GM18508 (cell line): ENCODE measurements around the gene PPOX.

Experiments
- ATAC-seq: cut with Tn5 transposase; IDR thresholded peaks from one replicate; pipeline ENCODE4 v1.9.1; 2021; ENCODE audit warnings: moderate number of reproducible peaks; ENCODE audit not compliant: insufficient read depth, unreplicated experiment

Gene PPOX

DNA sequence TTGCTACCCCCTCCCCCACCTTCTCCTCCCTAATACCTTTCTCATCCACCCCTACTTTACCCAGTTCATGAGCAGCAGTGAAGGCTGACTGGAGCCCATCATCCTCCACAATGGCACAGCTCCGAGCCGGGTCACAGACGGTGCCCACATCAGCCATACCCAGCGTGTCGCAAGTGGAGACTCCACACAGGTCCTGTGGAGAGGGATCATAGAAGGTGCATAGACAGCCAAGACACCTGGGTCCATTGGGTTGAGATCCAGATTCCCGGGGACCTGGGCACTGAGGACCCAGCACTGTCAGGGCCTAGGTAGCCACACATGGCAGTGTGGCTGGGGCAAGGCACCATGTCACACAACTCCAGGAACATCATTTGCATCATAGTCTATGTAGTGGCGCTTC lies 29.9 kb downstream of the PPOX start:
- no peak for ATAC-seq

DNA sequence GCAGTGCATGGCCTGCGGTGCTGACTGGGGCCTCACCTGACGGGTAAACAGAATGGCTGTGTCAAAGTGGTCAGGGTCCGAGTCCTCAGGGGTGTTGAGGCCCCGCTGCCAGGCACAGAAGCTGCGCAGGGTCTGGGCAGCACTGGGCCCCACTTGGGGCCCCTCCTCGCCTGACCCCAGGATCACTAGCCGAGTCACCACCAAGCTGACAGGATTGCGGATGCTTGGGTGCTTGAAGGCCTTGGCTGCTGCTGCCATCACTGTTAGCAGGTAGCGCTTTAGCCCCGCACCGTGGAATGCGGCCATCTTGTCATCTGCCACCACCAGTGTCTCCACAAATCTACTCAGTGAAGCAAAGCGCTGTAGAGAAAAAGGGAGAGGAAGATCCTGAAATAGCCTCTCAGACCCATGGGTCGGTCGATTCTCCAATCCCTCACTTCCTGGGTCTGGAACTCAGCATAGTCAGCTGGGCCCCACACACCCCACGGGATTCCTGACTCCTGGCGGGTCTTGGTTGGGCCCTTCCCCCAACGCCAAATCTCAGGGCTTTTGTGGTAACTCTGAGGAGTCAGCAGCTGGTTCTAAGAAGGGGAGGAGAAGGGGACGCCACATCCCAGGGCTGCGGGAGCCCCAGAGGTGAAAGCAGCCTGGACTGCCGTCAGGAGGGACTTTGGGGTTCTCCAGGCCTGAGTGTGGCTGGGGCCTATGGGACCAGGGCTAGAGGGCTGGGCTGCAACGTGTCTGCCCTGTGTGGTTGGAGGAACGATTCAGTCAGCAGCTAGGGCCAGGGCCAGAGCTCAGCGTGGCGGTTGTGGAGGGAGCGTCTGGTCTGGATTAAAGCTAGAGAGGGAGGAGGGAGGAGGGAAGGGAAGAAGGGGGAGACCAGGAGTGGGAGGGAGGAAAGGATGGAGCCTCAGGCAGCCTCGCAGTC lies 30.6 kb downstream of the PPOX start:
- ATAC-seq, result no peak

DNA sequence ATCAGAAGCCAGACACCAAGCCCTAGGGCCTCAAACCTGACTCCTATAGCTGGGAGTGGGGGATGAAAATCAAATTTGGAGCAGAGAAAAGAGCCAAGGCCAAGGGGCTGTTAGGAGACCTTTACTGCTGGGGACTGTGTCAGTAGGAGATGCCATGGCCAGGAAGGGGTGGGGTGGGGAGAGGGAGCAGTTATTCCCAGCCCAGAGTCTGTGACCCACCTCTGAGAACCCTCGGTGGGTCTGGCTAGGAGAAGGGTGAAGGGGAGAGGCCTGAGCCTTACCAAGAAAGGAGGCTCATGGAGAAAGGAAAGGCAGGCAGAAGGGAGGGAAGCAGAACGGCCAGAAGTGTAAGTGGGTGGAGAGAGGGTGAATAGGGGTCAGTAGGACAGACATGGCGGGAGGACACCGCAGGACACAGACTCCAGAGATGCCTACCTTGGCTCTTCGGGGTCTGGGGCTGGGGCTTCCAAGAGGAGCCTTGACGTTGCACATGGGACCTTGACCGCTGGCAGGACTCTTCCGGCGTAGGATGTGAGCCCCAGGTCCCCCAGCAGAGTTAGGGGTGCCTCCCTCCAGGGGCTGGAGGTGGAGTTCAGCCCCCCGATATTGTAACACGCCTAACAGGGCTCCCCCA lies 31.5 kb downstream of the PPOX start:
- ATAC-seq, result no peak

DNA sequence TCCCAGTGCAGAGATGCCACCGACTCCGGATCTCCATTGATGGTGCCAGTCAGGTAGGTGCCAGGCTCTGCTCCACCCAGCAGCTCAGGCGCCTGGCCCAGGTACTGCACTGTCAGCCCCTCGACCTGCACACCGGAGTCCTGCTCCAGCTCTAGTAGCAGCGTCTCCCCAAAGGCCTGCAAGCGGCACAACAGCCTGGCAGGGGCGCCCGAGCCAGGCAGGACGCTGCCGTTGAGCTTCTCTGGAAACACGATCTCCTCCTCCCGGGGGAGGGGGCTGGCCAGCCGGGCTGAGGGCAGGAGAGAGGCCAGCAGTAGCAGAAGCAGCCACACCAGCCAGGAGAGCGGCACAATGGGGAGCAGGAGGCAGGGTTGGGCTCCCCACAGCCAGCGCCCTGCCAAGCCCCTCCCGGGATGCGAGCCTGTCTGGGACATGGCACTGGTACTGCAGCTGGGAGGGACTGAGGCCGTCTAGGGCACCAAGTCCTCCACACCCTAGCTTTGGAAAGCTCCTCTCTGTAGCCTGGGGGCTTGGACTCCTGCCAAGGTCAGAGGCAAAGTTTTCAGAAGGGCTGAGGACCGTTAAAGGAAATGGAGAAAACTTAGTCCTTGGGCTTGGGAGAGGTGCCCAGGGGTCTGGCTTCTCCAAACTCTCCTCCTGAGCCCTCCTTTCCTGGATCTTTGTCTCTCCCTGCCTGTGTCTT lies 32.1 kb downstream of the PPOX start:
- no peak for ATAC-seq

GRCh38 chr1:161198897-161199431 lies 32.7 kb downstream of the PPOX start, which contains the start of gene ADAMTS4:
TSS of gene ADAMTS4 (minus strand) at chr1:161199054. CDS start at chr1:161198627, 427 bp downstream.
- ATAC-seq, result no peak

- no peak for ATAC-seq
These were observed 33.4 kb downstream of the PPOX start for GRCh38 chr1:161199506-161200139.

GRCh38 chr1:161200421-161200991 lies 34.3 kb downstream of the PPOX start:
- no peak for ATAC-seq

DNA sequence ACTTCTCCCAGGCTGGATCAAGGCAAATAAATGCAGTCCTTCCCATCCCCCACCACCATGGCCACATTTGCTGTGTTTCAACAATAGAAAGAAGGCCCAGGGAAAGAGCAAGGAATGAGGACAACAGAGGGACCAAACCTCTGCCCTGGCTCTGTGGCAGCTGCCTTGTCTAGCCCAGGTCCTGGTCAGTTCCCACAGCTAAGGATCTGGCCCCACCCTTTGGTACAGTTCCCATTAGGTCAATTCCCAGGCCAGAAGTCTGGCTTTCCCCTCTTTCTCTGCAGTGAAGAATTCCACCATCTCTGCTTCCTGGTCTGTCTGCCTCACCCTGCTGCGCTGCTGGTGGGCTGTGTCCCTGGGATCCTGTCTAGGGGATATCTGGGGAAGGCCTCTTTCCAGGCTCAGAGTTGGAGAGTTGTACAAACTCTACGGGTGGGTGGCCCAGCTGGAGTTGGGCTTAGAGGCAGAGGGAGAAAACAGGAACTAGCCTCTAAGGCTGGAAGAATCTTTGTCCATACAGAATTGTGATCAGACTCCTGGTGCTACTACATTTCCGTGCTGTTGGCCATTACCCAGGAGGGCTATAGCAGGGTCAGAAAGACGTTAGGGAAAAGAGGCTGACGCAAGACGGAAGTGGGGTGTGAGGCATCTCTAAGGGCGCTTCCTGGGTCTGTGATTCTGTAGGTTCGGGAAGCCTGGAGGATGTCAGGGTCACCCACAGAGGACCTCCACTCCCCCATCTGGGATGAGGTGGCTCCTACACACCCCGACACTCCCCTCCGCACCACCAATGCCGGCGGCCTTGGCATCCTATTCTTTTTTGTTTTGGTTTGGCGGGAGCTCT lies 35.0 kb downstream of the PPOX start:
- no peak for ATAC-seq

DNA sequence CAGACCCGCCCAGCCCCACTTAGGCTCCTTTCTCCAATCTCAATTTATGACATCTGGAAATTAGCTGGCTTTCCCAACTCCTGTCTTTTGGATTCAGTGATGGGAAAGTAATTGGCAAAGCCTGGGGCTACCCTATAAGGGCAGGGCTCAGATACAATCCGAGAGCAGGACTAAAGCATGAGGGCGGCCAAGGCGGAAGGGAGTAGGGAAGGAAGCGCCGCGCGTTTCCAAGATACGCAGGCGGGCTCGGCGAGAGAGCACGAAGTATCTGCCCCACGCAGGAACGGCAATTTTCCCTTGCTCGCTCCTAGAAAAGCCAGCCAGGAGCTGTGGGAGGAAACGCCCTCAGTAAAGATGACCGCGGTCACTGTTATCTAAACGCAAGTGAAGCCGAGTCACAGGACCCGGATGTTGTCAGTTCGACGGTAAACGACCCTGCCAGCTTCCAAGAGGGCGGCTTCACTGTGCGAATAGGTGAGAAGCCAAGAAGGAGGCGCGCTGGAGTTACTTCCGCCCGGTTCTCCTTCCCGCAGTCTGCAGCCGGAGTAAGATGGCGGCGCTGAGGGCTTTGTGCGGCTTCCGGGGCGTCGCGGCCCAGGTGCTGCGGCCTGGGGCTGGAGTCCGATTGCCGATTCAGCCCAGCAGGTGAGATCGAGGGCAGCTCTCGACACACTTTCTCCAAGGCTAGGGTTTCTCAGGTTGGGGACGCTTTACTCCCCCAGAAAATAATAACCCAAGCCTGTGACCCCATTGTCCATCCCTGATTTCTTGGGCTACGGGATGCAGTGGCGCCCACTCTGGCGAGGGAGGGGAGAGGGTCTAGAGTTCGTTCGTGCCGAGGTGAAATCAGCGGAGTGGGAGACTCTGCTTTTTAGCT lies 35.8 kb downstream of the PPOX start, which contains the start of gene NDUFS2:
TSS of gene NDUFS2 (plus strand) at position 532 of the 877 bp plus-strand sequence. CDS start at position 551, 19 bp downstream.
- peak; percentile 70 for ATAC-seq

- ATAC-seq, result no peak
These were observed 40.4 kb downstream of the PPOX start for GRCh38 chr1:161206411-161207140.

- ATAC-seq, result no peak
These were observed 40.9 kb downstream of the PPOX start for GRCh38 chr1:161207173-161207572.

GRCh38 chr1:161209790-161210409 lies 43.7 kb downstream of the PPOX start:
- no peak for ATAC-seq

GRCh38 chr1:161214369-161214768 lies 48.1 kb downstream of the PPOX start:
- ATAC-seq, result no peak

GRCh38 chr1:161215076-161215475 lies 48.9 kb downstream of the PPOX start, which contains the start of gene FCER1G:
TSS of gene FCER1G (plus strand) at chr1:161215295. CDS start at chr1:161215322, 27 bp downstream.
- ATAC-seq, result no peak

DNA sequence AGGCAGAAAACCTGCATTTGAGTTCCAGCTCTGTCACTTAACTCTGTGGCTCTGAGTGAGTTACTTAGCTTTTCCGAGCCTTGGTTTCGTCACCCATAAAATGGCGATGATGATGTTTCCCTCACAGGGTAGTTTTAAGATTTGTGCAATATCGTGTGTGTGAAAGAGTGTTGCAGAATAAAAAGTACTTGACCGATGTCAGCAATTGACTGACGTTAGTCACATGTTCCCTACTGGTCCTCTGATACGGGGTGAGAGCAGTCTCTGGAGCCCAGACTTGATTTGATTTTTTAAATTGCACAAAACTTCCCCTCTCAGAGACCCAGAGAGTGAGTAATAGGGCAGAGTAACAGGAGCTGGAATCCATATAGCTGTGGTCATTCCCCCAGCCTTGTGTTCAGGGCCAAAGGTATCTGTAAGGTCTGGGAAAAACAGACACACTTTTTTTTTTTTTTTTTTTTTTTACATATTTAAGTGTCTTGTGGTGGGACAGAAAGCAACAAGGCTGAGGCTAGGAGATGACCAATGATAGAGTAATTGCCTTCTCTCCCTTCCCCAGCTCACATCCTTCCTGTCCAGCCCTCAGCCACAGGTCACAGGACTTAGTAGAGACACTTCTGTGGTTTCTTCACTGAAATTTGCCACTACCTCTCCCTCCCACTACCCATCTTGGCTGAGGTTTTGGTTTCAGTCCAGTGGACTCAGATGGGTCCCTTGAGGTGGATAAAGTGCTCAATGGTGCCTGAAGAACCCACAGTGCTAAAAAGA lies 50.9 kb downstream of the PPOX start:
- ATAC-seq, result peak; percentile 69

- ATAC-seq, result no peak
These were observed 51.6 kb downstream of the PPOX start for GRCh38 chr1:161217831-161218230.
